Measurements from ENCODE around the gene B9D1.

The B9D1 gene, protein sequence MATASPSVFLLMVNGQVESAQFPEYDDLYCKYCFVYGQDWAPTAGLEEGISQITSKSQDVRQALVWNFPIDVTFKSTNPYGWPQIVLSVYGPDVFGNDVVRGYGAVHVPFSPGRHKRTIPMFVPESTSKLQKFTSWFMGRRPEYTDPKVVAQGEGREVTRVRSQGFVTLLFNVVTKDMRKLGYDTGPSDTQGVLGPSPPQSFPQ

GRCh38 chr17:19362277-19363113, at the start of gene B9D1:
Gene B9D1 (minus strand): TSS chr17:19362723. CDS start chr17:19362569, 154 bp downstream.
- peak; percentile 93 for DNase-seq (ENCODE audit: low read depth, low spot score)

DNA sequence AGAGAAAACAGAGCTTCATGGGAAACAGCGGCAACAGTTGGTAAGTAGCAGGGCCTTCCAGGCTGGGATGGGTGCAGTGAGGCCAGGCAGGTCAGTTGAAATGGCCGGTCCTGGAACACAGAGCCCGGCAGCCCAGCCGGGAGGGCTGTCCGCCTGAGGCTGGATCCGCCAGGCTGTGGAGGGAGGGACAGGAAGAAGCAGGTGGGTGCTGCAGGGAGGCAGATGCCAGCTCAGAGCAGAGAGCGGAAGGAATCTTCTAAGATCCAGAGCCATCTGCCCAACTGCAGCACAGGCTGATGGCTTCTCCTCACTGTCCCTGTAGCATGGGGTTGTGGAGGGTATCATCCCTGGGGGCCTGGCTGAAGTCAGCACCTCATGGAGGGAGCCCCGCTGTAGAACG, 49.1 kb upstream of the B9D1 start:
- DNase-seq (ENCODE audit: low read depth, low spot score): no peak

DNA sequence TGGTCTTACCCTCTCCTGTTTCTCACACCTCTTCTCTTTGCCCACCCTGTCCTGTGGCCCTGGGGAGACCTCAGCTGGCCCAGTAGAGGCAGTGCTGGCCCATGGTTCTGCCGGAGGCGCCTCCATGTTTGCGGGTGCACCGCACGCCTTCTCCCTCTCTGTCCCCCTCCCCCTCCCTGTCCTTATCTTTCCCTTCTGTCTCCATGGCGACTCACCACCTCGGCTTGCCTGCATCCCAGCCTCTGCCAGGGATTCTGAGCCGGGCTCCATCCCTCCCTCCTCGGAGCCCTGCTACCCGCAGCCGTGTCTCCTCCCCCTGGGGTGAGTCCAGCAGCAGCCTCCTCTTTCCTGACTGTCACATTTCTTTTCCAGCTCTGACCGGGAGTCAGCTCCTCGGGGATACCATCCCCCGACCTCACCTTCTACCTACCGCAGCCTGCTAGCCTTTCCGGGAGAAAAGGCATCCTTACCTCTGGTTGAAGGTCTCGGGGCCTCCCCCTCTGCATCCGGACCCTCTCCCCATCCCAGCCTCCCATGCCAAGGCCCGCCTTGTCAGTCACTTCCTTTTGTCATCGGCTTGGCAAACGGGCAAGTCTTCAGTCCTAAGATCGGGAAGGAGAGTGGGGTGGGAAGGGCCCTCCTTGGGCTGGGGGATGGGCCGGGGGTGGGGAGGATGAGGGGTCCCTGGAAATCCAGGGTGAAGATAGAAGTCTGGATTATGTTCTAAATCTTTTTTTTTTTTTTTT, 48.5 kb upstream of the B9D1 start, which contains the start of gene RNF112:
Gene RNF112 (plus strand): TSS at position 358 of the 746 bp plus-strand sequence. CDS start 177 bp downstream, at position 535.
- no peak for DNase-seq (ENCODE audit: low read depth, low spot score)

DNA sequence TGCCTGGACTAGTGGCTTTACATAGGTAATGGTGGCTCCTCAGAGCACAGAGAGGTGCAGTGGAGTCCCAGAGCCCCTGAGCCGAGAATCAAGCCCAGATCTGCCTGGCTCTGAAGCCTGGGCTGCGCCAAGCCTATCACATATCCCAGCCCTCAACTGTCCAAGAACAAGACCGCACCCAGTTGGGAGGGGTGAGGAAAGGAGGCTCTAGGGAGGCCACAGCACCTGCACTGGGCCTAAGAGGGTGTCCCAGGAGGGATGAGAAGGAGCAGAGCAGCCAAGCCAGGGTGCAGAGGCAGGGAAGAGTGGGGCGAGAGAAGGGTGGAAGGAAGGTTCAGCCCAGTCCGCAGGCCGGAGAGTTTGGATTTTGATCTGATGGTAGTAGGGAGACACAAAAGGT, 47.6 kb upstream of the B9D1 start:
- DNase-seq (ENCODE audit: low read depth, low spot score): no peak

- no peak for DNase-seq (ENCODE audit: low read depth, low spot score)
Observed at GRCh38 chr17:19409509-19409908, 47.0 kb upstream of the B9D1 start.

GRCh38 chr17:19409066-19409465, 46.5 kb upstream of the B9D1 start:
- DNase-seq (ENCODE audit: low read depth, low spot score): no peak

DNA sequence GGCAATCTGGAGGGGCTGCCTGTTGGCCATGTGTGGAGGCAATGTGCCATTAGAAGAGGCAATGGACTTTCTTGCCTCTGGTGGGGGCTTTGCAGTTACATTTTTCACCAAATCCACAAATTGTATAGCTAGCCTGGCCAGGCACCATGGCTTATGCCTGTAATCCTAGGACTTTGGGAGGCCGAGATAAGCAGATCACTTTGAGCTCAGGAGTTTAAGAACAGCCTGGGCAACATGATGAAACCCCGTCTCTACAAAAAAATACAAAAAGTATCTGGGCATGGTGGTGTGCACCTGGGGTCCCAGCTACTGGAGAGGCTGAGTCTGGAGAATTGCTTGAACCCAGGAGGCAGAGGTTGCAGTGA, 45.8 kb upstream of the B9D1 start:
- DNase-seq (ENCODE audit: low read depth, low spot score): no peak

- no peak for DNase-seq (ENCODE audit: low read depth, low spot score)
Observed at GRCh38 chr17:19407601-19408345, 45.2 kb upstream of the B9D1 start.

DNA sequence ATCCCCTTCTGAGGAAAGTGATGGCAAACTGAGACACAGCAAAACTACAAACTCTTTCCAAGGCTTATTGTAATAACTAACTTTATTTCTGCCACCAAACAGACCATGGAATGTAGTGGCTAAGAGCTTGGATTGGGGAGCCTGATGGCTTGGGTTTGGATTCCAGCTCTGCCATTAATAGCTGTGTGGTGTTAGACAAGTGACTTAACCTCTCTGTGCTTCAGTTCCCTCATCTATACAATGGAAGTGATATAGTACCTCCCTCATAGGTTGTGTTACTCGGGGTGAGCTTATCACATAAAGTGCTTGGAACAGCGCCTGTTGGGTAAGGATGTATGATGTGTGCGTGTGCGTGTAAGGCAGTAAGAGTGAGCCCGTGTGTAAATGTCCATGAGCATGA, 42.6 kb upstream of the B9D1 start:
- no peak for DNase-seq (ENCODE audit: low read depth, low spot score)

- no peak for DNase-seq (ENCODE audit: low read depth, low spot score)
Observed at GRCh38 chr17:19404264-19404663, 41.7 kb upstream of the B9D1 start.

GRCh38 chr17:19403021-19403420, 40.5 kb upstream of the B9D1 start:
- no peak for DNase-seq (ENCODE audit: low read depth, low spot score)

DNA sequence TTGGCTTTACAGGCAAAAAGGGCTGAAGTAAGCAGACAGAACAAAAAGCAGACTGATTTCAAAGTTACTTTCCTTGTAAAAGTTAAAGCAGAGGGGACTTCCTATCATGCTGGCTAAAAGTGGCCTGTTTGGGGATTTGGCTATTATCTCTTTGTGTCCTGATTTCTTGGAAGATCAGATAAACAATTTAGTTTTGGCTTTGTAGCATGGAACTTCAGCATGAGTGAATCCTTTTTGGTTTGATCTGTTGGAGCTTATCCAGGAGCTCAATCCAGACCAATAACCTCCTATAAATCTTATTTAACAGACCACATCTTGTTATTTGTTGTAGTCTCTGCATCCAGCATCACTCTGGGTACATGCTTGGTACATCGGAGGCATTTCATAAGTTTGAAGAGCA, 39.6 kb upstream of the B9D1 start:
- DNase-seq (ENCODE audit: low read depth, low spot score): no peak

DNA sequence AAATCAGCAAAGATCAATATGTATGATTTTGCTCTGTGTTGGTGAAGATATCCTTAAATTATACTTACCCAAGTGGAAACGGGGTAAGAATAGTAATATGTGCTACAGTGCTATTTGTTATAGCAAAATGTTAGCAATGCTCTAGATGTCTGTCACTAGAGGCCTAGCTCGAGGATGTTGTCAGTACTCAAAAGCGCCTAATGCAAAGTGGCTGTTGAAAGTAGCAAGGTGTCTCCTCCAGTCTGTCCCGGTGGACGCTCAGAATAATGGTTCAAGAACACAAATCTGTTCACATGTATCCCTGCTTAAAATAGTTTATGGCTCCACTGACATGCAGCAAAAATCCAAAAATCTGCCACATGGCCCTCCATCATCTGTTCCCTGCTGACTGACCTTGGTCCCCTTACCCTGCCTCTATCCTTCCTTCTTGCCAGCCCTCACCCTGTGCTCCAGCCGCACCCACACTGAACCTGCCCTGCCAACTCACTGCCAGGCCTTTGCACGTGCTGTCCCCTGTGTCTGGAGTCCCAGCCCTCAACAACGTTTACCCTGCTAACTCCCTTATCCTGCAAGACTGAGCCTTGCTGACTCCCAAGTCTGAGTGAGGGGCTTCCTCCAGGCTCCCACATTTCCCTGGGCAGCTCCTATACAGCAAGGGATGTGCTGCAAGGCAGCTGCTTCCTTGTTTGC, 38.9 kb upstream of the B9D1 start:
- no peak for DNase-seq (ENCODE audit: low read depth, low spot score)

DNA sequence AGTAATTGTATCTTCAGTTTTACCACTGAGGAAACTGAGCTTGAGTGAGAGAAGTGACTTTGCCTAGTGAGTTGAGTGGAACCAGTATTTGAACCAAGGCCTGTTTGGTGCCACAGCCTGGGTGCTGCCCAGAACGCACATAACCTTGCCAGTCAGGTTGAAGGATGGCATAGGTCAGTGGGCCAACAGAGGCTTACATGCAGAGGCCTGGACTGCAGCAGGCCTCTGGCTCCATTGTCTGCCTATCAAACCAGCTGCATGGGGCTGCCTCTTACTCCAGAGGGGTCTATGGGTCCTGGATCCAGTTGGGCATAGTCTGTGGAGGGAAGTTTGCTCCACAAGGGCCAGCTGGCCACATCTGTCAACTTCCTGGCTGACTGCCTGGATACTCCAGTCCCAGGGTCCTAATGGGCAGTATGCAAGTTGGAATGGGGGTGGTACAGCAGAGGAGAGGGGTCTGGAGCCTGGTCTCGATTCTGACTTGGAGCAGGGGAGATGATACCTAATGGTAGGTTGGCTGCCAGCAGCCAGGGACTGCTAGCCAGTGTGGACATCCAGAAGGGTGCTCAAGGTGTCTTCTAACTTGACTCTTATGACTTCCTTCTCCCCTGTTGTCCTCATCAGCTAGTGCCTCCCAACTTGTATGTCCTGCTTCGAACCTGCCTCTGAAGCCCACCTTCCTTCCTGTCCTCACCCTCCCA, 37.4 kb upstream of the B9D1 start:
- DNase-seq (ENCODE audit: low read depth, low spot score): no peak

DNA sequence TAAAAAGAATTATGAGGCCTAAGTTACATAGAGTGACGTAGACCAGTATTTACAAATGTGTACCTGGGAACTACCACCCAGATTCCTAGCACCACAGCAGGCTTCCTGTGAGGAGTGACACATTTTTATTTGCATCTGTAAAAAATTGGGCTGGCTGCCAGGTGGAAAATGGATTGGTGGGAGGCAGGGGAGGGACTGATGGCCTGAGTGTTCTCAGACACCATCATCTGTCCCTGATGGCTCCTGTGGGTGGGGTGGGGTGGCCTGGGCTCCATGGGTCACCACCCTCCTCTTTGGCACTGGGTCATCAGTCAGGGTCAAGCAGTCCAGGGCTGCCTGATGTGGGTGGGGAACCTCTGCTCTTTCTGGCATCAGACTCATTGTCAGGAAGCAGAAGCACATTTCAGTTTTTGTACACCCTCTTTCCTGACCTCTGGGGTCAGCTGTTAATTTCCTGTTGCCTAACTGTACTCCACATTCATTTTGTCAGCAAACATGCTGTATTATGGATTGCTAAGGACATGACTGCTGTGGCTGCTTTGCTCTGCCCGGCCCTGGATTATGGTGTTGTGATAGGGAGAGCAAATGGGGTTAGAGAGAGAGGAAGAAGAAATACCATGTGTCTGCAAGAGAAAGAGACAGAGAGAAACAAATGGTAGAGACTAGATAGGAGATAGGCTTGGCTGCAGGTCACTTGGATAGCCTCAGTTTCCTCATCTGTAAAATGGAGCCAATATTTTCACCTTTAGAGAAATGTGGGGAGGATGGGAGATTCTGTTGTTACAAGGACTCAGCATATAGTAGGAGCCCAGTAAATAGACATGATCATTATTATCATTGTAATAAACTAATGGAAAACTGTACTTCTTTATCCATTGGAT, 36.0 kb upstream of the B9D1 start:
- no peak for DNase-seq (ENCODE audit: low read depth, low spot score)

DNA sequence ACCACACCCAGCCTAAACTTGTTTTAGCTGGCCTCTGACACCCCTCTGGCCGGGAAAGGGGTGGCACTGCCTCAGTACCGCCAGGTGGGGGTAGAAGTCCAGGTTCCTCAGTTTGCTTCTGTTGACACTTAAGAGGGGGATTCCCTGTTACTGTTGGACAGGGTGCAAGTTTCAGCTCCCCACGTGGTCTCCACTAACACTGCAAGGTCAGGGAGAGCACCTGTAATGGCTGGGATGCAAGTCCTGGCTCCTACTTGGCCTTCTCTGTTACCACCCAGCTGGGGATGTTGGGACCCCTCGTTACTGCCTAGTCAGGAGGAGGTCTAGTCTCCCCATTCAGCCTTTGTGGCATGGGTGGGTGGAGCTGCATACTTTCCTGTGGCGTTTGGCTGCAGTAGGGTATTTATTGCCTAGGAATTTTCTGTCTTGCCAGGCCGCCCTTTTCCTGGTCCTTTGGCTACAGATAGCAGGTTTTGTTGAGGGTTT, 35.1 kb upstream of the B9D1 start:
- DNase-seq (ENCODE audit: low read depth, low spot score): no peak

DNA sequence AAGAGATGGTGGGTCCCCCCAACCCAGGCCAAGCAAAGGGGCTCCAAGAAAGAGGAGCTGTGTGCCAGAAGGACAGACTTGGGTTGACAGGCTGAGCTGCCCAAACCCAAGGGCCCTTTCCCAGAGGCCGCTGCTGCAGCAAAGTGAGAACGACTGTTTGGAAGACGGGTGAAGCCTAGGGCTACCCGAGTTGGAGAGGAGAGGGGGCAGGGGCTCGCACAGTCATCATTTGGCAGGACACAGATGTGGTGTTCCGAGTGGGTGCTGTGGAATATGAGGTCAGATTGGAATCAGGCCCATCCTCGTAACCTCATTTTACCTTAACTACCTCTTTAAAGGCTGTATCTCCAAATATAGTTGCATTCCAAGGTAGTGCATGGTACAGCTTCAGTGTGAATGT, 29.8 kb upstream of the B9D1 start:
- no peak for DNase-seq (ENCODE audit: low read depth, low spot score)

GRCh38 chr17:19391432-19391831, 28.9 kb upstream of the B9D1 start:
- DNase-seq (ENCODE audit: low read depth, low spot score): no peak

- DNase-seq (ENCODE audit: low read depth, low spot score): no peak
Observed at GRCh38 chr17:19390951-19391350, 28.4 kb upstream of the B9D1 start.

All from activated CD4-positive, CD25-positive, alpha-beta regulatory T cell treated with anti-CD3 and anti-CD28 coated beads, Interleukin-2, amount 50 U/mL, for 16 hours (primary cell).